Sigmoid colon (tissue), 4 donors: ENCODE measurements around the gene TWSG1.

ENCODE experiments used
- EP300 ChIP-seq, 4 donors: sonication (generic); formaldehyde crosslinking; IDR thresholded peaks; one replicate each; pipeline ENCODE4 v1.6.1; 2017; ENCODE audit warnings: antibody characterized with exemption in 4 of 4
- POLR2A ChIP-seq, 2 donors: fragments of 450-650 bp; IDR thresholded peaks; one replicate each; pipeline ENCODE4 v1.6.1; 2016; ENCODE audit warnings: antibody characterized with exemption in 2 of 2, mild to moderate bottlenecking in 2 of 2, moderate library complexity in 2 of 2
- POLR2AphosphoS5 ChIP-seq, 4 donors: sonication (generic); formaldehyde crosslinking; IDR thresholded peaks; one replicate each; pipeline ENCODE4 v1.6.1; 2017; ENCODE audit warnings: antibody characterized with exemption in 4 of 4
- TF ChIP-seq, protein P1 (sequence below), 4 experiments: fragments of 450-650 bp in 3 of 4; fragments of 200-600 bp in 1 of 4; IDR thresholded peaks; one replicate each; pipeline ENCODE4 v1.5.1; 2016 to 2019; ENCODE audit warnings: antibody characterized with exemption in 4 of 4, mild to moderate bottlenecking in 3 of 4, moderate library complexity in 2 of 4

DNA sequence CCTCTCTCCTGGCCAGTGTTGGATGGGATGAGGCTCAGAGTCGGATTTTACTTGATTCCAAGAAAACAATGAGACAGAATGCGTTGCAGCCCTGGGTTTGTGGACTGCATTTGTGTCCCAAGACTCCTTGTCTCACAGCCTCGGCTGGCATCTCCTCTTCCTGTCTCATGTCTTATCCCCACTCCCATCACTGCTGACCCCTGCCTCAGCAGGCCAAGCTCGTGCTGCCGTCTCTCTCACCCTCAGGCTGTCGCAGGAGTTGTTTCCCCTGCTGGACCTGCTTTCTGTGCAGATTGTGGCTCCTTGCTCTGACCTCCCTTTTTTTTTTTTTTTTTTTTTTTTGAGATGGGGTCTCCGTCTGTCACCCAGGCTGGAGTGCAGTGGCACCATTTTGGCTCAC is 70.6 kb downstream of the TWSG1 start:
- TF ChIP-seq POLR2A (IDR thresholded peaks at IDR 0.05) (no peak), EP300 (IDR thresholded peaks at IDR 0.05) (no peak), POLR2AphosphoS5 (IDR thresholded peaks at IDR 0.05) (no peak)
- TF ChIP-seq, protein P1, sequence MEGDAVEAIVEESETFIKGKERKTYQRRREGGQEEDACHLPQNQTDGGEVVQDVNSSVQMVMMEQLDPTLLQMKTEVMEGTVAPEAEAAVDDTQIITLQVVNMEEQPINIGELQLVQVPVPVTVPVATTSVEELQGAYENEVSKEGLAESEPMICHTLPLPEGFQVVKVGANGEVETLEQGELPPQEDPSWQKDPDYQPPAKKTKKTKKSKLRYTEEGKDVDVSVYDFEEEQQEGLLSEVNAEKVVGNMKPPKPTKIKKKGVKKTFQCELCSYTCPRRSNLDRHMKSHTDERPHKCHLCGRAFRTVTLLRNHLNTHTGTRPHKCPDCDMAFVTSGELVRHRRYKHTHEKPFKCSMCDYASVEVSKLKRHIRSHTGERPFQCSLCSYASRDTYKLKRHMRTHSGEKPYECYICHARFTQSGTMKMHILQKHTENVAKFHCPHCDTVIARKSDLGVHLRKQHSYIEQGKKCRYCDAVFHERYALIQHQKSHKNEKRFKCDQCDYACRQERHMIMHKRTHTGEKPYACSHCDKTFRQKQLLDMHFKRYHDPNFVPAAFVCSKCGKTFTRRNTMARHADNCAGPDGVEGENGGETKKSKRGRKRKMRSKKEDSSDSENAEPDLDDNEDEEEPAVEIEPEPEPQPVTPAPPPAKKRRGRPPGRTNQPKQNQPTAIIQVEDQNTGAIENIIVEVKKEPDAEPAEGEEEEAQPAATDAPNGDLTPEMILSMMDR (IDR thresholded peaks at IDR 0.05), result no peak
